NCI-H187 (cell line): ENCODE measurements around the gene FKBP9.
"Not testable (repeated sequence)": the region's sequence is repeated elsewhere in the genome, so short reads cannot be mapped to it uniquely, and the experiment has no call there.

Source experiments
- DNase-seq, 2 experiments: peaks; one replicate each; lab custom pipeline; 2025; lab: John Stamatoyannopoulos, UW

FKBP9 gene

DNA sequence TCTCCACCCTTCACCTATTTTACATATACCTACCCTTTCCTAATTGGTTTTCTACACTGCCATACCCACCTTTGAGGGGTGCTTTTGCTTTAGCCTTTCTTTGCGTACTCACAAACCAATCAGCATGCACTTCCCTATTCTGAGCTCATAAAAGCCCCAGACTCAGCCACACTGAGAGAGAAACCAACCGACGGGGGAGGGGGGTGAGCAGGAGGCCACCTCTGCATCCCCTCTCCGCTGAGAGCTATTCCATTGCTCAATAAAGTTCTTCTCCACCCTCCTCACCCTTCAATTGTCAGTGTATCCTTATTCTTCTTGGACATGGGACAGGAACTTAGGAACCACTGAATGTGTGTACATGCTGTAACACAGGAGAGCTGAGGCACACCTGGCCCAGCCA lies 9.0 kb upstream of the FKBP9 start:
- no peak for DNase-seq

DNA sequence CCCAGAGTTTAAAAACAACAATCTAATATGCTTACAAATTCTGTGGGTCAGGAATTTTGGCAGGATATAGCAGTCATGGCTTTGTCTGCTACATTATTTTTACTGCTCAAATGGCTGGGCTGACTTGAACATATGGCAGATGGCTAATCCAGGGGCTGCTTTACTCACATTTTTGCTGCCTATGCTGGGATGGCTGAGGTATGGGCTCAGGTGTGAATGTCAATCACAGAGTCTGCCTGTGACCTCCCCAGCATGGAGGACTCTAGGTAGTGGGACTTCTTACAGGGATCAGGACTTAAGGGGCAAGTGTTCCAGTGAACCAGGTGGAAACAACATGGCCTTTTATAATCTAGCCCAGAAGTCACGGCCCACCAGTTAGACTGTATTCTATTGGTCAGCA lies 4.4 kb upstream of the FKBP9 start:
- no peak for DNase-seq

DNA sequence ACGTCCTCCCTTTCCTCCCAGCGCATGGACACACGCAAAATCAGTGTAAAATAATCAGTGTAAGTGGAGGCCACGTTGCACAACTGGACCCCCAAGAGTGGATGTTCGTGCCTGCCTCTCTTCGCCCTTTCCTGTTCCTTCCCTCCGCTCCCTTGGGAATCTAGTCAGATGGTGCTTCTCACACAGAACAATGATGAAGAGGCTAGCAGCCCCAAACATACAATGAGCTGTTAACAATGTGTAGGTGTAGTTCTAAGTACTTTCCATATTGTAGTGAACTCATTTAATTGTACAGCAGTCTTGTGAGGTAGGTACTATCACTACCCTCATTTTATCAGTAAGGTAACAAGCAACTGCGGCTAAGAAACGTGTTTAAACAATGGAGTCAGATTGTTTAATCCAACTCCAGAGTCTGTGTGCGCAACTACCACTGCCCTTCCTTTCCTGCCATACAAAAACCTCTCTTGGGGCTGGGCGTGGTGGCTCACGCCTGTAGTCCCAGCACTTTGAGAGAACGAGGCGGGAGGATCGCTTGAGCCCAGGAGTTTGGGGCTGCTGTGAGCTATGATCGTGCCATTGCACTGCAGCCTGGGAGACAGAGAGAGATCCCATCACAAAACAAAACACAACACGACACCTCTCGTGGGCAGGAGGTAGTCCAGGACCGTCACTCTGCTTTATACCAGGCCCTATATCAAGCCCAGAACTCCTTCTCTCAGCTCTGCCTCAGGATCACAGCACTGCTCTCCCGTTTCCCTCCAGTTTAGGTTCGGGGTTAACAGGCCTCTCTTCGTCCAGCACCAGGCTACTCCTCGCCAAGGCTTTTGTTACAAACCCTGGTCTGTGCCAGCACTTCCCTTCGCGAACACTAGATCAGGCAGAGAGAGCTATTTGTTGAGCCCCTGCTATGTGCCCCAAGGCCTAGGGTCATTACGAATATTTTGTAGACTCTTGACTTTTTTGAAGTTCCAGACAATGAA lies 1.1 kb downstream of the FKBP9 start:
- DNase-seq: peak; percentile 9 to 31

DNA sequence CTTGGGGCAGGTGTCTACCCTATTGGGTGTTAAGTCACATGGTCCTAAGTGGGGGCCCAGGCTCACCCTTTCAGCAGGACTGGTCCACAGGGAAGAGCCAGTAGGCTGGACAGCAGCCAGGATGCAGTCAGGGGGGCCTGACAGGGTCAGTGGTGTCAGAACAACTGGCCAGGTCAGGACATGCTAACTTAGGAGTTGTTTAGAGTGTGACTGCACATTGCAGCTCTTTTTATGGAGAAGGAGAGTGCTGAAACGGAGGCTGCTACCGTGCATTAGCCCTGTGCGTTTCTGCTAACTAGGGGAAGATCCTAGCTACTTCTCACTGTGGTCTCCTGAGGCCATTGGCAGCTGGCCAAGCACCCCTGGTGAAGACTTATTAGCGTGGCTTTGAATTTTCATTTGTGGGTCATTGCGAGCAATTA lies 6.7 kb downstream of the FKBP9 start:
- DNase-seq: not testable (repeated sequence)

DNA sequence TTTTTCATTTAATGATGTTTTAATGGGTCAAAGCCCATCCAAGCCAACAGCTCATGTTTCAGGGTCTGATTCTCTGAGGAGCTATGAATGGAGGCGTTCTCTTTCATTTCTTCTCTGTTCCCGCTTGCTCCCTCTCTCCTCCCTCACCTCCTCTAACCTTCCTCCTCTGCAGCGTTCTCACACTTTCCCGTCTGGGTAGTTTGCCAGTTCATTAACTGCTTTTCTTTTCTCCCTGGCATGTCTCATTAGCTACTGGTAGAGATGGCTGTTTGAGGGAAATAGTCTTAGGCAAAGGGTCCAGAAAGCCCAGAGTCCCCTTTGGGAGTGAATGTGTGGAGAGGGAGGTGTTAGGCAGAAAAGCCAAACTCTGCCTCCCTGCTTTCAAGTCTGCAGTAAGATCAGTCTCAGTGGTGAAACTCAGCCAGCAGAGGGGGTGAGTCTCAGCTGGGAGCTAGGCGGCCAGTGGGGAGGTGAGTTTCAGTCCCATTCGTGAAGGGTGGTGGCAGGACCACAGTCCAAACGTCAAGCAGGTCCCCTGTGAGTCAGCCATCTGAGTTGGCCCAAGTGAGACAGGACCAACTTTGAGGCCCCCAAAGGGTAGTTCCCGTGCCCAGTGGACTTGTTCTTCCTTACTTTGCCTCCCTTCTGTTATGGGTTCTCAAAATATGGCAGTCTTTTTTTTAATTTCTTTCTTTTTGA lies 7.4 kb downstream of the FKBP9 start:
- DNase-seq: not testable (repeated sequence)

DNA sequence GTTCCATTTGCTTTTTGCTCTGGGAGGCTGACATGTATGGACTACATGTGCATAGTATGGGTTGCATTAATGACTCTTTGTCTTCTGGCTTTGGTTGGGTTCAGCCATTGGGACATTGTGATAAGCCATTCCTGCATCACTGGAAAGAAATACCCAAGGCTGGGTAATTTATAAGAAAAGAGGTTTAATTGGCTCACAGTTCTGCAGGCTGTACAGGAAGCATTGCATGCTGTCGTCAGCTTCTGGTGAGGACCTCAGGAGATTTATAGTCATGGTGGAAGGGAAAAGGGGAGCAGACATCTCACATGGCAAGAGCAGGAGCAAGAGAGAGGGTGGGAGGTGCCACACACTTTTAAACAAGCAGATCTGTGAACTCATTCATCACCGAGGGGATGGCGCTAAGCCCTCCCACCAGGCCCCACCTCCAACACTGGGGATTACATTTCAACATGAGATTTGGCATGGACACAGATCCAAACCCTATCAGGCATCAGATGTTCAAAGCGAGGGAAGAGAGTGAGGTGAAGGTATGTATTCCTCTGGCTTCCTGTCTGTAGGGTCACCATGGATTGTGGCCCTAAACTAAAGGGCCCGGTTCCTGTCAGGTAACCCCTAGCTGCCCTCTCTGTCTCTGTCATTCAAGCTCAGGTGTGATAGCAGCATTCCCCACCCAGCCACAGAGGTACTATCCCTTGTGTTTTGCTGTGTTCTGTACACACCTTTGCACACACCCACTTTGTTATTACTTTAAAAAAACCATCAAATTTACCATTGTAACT lies 9.4 kb downstream of the FKBP9 start:
- DNase-seq: not testable (repeated sequence)

DNA sequence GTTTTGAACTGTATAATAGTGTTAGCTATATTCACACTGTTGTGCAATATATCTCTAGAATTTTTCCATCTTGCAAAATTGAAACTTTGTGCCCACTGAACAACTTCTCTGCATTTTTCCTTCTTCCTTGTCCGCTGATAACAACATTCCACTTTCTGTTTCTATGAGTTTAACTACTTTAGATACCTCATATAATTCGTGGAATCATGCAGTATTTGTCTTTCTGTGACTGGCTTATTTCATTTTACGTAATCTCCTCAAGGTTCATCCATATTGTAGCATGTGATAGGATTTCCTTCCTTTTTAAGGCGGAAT lies 10.0 kb downstream of the FKBP9 start:
- DNase-seq: not testable (repeated sequence)

DNA sequence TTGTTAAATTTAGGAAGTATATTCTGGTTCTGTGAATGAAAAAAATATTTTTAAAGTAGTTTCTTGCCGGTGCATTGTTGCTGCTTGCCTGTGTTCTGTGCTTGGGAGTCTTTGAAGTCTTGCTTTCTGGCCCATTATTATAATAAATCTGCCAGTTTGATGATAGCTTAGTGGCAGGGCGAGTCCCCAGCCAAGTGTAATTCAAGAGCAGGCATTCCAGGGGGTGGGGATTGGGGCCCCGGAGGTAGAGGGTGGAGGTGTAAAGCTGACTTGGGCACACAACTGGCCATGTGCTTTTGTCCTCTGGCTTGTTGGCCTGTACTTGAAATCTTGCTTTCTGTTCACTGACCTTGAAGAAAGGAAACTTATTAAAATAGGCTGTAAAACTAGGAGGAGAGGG lies 14.7 kb downstream of the FKBP9 start:
- not testable (repeated sequence) for DNase-seq

DNA sequence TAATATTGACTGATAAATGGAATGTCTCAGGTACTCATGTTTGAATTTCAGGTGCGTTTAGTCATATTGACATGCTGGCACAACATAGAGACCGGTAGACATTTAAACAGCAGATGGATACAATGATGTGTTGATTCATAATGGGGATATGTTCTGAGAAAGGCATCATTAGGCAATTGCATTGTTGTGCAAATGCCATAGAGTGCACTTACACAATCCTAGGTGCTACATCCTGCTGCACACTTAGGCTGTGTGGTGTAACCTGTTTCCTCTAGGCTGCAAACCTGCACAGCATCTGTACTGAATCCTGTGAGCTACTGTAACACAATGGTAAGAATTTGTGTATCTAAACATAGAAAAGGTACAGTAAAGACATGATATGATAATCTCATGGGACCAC lies 19.9 kb downstream of the FKBP9 start:
- not testable (repeated sequence) for DNase-seq

DNA sequence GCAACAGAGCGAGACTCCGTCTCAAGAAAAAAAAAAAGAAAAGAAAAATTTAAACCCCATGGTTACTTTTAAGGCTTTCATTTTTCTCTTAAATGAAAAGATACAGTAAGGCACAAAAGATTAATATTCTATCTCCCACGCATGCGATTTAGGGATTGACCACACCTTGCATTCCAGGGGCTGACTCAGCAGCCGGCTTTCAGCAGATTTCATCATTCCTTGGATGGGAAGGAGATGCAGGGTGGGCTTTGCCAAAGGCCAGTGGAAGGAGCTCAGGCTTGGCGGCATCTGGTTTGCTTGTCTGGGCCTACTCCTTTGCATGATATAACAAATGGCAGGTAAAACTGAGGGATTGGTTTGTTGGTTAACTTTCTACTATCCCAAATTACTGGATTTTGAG lies 22.0 kb downstream of the FKBP9 start:
- DNase-seq: not testable (repeated sequence)

DNA sequence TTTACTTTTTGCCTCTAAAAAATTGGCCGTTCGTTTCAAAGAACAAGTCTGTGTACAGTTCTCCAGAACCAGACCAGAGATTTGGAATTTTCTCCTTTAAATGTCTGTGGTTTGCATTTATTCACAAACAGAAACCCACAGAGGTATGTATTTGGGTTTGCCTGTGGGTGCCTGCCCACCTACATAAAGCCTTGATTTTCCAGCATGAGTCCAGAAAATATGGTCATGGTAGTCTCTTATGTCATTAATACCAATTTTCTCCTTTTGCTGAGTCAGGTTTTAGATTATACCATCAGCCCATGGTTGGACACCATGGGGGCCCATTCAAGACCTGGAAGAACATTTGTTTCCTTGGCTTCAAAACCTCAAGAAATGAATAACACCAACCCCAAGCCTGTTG lies 22.7 kb downstream of the FKBP9 start:
- DNase-seq: not testable (repeated sequence)

DNA sequence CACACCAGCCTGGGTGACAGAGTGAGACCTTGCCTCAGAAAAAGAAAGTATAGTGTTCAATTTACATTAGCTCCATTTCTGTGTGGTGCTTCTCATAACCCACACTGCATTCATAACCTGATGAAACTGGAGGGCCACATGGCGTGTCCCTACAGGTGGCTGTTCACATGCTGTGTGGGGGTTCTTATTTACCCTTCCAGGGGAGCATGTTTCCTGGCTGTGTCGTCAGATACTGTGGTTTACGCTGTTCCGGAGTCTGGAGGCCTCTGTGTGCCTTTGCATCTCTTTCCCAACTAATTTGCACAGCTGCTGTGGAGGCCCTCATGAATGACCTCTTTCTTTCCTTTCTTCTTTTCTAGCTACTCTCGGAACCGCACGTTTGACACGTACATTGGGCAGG lies 30.9 kb downstream of the FKBP9 start:
- DNase-seq: not testable (repeated sequence)

DNA sequence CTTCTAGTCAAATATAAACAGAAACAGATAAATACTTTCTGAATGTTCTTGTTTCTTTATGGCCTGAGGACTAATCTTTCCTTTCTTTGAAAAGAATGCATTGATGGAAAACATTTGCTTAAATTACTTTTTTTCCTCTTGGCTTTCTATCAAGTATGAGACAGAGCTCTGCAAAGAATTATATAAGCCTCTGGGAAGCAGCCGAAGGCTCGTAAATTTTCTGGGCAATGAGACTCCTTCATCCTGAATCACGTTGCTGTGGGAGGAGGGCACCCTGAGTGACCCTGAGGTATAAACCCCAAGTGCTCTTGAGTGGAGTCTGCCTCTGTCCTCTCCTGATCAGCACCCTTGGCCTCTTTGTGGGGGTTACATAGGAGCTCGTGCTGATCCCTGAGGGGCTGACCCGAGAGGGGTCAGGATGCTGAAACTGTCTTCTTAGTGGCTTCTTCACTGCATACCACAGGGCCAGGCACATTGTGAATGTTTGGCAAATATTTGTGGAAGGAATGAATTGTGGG lies 33.9 kb downstream of the FKBP9 start:
- DNase-seq: not testable (repeated sequence)

DNA sequence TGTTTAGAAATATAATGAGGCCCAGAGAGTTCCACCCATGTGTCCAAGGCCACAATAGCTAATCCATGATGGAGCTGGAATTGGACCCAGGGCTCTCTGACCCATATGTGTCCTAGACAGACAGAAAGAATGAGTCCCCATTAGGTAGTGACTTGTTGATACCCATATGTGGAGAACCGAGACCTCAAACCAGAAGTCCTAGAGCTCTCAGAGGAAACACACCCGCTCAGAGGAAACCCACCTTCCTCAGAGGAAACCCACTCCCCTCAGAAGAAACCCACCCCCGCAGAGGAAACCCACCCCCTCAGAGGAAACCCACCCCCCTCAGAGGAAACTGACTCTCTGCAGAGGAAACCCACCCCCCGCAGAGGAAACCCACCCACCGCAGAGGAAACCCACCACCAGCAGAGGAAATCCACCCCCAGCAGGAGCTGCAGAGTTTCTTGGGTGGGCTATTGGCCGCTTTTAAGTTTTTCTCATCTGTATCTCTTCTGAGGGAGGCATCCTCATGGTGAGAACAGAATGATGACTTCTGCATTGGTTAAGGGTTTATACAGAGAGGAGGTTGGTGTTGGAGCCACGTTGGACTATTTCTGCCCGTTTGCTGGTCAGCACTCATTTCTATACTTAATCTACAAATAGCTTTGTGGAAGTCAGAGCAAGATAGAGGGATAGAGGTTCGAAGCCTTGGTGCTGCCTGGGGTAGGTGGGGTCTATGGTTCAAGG lies 34.9 kb downstream of the FKBP9 start:
- not testable (repeated sequence) for DNase-seq

DNA sequence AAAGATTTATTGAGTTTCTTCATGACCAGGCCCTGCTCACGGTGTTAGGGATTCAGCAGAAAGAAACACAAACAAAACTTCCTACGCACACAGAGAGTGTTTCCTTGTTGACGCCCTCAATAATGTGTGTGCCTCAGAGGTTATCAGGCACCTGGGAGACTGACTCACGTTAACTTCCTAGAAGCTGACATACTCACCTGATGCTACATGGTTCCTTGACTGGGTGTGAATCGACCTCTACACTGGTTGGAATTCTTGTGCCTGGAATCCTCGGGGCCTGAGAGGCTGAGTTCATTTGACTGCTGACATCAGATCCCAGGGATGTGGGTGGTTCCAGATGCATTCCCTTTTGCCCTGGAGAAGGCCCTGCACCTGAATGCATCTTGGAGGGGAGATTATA lies 35.5 kb downstream of the FKBP9 start:
- DNase-seq: not testable (repeated sequence)

DNA sequence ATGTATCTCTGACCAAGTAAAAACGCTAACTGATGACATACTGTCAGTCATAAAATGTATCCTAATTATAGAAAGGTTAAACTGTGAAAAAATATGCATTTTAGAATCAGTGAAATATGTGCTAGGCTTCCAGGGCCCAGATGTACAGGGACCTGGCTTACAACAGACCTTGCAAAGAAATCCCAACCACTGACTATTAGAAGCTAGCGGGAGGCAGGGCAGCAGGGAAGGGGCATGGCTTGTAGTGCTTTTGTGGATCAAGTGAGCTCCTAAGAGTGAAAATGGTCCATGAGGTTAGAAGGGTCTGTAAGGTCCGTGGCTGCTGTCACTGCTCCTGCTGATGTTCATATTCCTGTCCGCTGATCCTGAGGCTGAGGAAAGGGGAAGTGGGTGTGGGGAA lies 40.7 kb downstream of the FKBP9 start:
- peak in 1 of 2 experiments; percentile 42 for DNase-seq

DNA sequence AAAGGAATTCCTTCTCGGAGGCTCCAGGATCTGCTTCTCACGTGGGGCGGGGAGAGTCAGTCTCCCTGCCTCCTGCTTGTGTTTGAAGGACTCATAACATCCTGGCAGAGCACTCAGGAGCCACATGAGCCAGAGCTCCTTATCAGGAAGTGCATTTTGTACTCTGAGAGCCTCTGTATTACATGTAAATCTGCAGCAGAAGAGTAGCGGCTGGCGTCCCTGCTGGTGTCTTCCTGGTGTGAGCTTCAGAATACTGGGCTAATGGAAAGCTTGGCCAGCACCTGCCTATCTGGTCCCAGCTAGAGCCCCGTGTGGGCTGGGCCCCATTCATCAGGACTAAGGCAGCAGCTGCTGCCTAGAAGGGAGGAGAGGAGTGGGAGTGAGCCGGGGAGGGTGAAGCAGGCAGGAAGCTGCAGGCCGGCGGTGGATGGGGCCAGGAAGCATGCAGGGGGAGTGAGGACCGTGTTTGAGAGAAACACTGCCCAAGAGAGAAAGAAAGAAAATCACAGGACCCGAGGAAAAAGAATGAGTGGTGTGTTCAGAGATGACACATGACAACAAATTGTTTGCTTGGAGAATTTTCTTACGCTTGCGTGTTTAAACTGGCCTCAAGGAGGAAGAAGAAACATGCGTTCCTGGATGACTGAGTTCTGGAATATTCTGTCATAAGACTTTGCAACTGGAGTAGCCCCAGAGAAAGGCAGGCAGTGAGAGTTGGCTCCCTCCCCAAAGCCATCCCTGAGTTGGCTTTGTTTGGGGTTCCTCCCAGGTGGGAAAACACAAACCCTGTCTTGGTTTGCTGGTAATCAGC lies 41.3 kb downstream of the FKBP9 start:
- peak; percentile 38 to 66 for DNase-seq

DNA sequence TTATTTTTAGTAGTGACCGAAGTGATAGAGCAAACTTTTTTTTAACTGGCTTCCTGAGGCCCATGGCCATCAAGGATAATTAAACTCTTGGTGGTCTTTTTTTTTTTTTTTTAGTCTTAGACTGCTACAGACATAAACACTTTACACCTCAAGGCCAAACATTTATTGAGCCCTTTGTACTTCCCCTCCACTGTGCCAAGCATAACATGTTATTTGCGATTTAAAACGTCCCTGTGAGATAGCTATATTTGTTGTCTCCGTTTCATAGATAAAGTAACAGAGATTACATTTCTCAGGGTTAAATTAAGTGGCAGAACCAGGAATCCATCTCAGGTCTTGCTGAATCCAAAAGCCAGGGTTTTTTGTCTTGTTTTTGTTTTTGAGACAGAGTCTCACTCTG lies 42.1 kb downstream of the FKBP9 start:
- not testable (repeated sequence) for DNase-seq

DNA sequence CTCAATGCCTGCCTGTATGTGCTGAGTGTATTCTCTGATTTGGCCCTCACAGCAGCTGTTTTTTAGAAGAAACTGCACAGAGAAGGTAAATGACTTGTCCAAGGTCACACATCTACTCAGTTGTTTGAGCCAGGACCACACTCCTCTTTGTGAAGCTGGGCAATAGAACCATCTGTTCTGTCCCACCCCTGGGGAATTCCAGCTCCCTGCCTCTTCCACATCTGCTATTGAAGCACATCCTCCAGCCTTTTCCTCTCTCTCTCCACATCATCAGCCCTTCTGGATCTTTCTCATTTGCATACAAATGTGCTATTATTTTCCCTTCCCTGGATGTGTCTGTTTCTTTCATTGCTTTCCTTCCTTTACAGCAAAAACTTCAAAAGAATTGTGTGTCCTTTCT lies 45.9 kb downstream of the FKBP9 start:
- DNase-seq: not testable (repeated sequence)

DNA sequence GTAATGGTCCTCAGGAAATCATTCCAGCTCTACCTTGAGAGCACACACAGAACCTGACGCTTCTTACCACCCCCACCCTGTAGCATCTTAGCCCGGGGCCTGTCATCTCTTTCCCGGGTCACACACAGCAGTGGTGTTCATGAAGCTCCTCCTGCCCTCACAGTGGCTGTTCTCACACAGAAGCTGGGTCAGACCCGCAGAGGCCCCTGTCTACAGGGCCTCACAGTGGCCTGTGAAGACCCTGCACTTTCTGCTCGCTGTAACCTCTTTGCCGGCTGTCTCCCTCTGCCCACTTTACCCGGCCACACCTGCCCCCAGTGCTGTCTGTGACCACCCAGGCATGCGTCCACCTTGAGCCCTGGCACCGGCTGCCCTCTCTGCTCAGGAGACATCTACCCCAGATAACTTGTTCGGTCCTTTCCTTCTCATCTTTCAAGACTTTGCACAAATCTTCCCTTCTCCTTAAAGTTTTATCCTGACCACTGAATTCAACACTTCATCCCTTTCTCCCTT lies 46.9 kb downstream of the FKBP9 start:
- not testable (repeated sequence) for DNase-seq
